ENCODE data around the gene TUBA3E.
"Not testable (repeated sequence)": the region's sequence is repeated elsewhere in the genome, so short reads cannot be mapped to it uniquely, and the experiment has no call there.

Gene TUBA3E

GRCh38 chr2:130191319-130191718, 6.9 kb downstream of the TUBA3E start:
- not testable (repeated sequence) for DNase-seq (ENCODE audit: low read depth in 2 of 3, low spot score in 1 of 3)

DNA sequence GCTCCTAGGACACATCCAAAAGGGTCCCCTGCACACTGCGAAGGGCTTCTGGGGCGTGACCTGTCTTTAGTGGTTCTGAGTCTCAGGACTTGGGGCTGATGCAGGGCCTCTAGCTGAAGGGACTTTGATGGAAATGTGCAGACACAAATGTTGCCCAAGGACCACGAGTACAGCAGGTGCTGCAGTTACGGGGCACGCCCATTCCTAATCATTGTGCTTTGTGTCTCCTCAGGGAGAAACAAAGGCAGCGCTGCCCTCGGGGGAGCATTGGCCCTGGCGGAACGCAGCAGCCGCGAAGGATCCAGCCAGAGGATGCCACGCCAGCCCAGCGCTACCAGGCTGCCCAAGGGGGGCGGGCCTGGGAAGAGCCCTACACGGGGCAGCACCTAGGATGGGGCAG, 8.0 kb downstream of the TUBA3E start:
- DNase-seq (ENCODE audit: low read depth in 2 of 3, low spot score in 1 of 3), result no peak

DNA sequence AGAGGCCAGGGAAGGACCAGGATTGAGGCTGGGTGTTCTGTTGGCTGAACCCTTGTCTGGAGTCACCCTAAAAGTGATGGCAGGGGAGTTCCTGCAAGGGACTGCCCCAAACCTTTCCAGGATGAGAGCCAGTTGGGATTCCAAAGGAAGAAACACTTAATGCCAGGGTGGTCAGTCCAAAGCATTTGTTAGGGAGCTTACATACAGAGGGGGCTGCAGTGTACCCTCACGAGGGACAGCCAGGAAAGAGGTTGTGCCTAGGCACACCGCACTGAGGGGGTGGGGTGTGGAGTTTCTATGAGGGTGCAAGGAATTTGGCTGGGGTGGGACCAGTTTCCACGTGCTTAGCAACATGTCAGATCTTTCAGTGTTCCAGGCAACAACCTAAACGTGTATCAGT, 9.3 kb downstream of the TUBA3E start:
- not testable (repeated sequence) for DNase-seq (ENCODE audit: low read depth in 2 of 3, low spot score in 1 of 3)

GRCh38 chr2:130187859-130188792, 10.1 kb downstream of the TUBA3E start:
- DNase-seq (ENCODE audit: low read depth in 2 of 3, low spot score in 1 of 3), result not testable (repeated sequence)

DNA sequence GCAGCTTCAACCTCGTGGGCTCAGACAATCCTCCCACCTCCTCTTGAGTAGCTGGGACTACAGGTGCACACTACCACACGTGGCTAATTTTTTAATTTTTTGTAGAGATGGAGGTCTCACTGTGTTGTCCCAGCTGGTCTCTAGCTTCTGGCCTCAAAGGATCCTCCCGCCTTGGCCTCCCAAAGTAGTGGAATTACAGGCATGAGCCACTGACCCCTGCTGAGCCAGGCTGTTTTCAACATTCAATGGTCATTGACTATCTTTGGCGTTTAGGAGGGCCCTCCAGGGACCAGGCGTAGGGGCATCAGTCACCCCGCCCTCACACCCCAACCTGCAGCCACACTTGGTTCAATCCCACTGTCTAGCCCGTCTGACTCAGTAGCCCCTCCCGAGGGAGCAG, 11.0 kb downstream of the TUBA3E start:
- DNase-seq (ENCODE audit: low read depth in 2 of 3, low spot score in 1 of 3), result no peak

DNA sequence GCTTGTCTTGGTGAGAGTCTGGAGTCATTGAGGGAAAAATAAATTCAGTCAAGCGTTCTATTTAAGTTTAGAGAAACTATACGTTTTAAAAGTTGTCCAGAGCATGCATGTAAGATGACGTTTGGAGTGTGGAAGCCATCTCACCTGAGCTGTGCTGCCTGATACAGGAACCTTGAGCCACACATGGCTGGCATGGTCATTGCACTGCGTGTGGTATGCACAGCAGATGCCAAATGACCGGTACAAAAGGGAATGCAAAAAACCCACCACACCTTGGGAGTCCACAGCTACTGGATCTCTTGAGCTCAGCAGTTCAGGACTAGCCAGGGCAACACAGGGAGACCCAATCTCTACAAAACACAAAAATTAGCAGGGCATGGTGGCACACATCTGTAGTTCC, 11.8 kb downstream of the TUBA3E start:
- no peak for DNase-seq (ENCODE audit: low read depth in 2 of 3, low spot score in 1 of 3)

GRCh38 chr2:130185896-130186295, 12.3 kb downstream of the TUBA3E start:
- no peak for DNase-seq (ENCODE audit: low read depth in 2 of 3, low spot score in 1 of 3)

DNA sequence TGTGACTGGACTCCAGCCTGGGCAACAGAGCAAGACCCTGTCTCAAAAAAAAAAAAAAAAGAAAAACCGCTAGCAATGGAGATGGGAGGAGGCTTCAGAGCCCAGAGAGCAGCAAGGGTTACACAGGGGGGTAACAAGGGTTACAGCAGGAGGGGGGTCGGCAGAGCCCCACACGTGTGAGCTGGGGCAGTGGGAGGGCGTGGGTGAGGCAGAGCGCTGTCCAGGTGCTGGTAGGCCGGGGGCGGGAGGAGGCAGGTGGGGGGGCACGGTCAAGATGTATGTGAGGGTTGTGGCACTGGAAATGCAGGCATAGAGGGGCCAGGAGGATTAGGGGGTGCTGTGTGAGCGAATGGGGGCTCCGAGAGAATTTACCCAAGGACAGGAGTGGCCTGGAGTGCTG, 12.8 kb downstream of the TUBA3E start:
- no peak for DNase-seq (ENCODE audit: low read depth in 2 of 3, low spot score in 1 of 3)

- DNase-seq (ENCODE audit: low read depth in 2 of 3, low spot score in 1 of 3), result no peak
These were observed 14.5 kb downstream of the TUBA3E start for GRCh38 chr2:130183512-130184373.

GRCh38 chr2:130182826-130183511, 15.3 kb downstream of the TUBA3E start:
- DNase-seq (ENCODE audit: low read depth in 2 of 3, low spot score in 1 of 3), result not testable (repeated sequence)

DNA sequence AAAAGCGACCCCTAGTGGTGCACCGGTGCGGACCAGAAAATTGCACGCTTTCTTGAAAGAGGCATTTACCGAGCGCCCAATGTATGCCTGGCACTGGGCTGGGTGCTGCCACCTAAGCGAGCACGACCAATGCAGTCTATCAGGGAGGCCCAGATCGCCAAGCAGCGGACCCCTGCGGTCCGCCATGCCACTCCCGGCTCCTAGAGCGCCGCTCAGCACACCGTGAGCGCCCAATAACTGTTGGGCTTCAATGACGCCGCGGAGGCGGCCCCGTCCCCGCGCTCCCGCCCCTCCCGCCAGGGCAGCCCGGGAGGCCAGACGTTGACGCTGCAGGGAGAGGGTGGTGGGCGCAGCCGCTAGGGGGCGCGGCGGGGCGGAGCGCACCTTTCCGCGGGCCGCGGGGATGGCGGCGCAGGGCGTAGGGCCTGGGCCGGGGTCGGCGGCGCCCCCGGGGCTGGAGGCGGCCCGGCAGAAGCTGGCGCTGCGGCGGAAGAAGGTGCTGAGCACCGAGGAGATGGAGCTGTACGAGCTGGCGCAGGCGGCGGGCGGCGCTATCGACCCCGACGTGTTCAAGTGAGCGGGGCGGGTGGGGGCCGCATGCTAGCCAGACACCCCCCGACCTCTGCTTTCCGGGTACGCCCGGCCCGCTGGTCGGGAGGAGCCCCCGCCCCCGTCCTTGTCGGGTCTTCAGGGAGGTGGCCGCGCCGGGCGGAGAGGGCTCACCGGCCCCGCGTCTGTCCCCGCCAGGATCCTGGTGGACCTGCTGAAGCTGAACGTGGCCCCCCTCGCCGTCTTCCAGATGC, 16.2 kb downstream of the TUBA3E start, which contains the start of gene MZT2B:
TSS of gene MZT2B (plus strand) at position 383 of the 803 bp plus-strand sequence. CDS start at position 404, 21 bp downstream.
- peak; percentile 79 to 88 (median 82) for DNase-seq (ENCODE audit: low read depth in 2 of 3, low spot score in 1 of 3)

DNA sequence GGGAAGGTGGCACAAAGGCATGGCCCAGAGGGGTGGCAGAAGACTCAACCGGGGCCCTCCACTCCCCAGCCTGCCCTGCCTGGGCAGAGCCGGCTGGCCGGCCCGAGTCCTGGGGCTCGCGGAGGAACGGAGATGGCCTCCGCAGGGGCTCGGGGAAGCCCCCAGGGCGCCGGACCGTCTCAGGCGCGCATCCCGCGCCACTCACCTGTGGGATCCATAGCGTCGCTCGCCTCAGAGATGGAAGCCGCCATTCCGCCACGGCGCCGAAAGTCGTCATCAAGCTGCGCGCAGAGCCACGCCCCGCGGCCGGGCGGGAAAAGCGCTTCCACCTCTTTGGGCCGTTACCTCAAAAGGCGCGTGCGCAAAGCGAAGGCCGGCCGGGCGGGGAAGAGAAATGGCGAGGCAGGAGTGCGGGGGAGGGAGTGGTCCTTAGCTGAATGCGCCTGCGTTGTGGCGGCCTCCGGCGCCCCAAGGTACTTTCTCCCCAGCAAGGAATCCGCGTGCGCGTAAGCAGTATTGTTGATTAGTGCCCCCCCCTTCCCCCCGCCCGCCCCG, 16.8 kb downstream of the TUBA3E start, which contains the start of gene SMPD4:
TSS of gene SMPD4 (minus strand) at position 278 of the 555 bp plus-strand sequence. CDS start 5,010 bp downstream, outside the sequence.
- peak; percentile 95 to 98 (median 96) for DNase-seq (ENCODE audit: low read depth in 2 of 3, low spot score in 1 of 3)

DNA sequence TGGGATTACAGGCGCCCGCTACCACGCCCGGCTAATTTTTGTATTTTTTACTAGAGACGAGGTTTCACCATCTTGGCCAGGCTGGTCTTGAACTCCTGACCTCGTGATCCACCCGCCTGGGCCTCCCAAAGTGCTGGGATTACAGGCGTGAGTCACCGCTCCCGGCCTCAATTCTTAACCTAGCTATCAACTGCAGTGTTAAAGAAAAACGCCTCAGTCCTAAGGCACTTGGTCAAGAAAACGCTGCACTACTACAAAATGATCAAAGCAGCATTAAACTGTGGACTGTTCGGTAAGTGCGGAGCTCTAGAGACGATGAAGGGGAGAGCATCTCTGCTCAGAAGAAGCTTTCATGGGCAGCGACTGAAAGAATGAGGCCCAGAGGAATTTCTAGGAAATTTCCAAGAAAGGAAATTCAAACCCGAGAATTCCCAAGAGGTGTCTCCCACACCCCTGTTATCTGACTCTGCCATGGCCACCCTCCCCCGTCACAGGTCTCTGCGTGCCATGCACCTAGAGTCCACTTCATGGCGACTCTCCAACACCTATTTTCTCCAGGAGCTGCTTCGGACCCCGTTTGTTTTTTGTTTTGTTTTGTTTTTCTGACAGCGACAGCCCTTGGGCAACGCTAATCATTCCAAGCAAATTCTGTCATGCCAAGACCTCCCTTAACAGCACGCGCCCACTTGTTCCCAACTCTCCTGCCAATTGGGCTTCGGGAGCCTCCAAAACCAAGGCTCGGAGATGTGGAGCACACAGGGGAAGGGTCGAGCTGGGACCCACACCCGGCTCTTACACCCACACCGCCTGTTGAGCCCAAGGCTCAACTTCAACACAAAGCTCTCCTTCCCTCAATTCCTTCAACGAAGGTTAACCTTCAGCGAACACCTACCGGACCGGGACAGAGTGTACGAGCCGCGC, 17.6 kb downstream of the TUBA3E start:
- not testable (repeated sequence) for DNase-seq (ENCODE audit: low read depth in 2 of 3, low spot score in 1 of 3)

DNA sequence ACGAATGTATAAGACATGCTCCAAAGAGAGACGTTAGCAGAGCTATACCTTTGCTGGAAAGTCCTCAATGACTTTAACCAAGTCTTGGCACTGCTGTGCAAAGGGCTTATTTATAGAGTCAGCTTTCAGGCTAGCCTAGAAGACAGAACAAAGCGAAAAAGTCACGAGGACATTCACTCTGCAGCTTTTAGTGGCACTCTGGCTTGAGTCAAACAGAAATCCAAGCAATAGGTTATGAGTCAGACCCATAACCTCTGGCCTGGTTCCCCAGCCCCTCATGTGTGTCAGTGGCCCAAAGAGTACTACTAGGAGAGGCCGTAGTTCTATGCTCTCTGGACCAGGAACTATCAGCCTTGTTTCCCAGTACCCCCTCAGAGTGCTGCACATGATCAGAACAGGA, 23.4 kb downstream of the TUBA3E start:
- DNase-seq (ENCODE audit: low read depth in 2 of 3, low spot score in 1 of 3), result not testable (repeated sequence)

GRCh38 chr2:130169896-130170295, 28.3 kb downstream of the TUBA3E start:
- no peak for DNase-seq (ENCODE audit: low read depth in 2 of 3, low spot score in 1 of 3)

DNA sequence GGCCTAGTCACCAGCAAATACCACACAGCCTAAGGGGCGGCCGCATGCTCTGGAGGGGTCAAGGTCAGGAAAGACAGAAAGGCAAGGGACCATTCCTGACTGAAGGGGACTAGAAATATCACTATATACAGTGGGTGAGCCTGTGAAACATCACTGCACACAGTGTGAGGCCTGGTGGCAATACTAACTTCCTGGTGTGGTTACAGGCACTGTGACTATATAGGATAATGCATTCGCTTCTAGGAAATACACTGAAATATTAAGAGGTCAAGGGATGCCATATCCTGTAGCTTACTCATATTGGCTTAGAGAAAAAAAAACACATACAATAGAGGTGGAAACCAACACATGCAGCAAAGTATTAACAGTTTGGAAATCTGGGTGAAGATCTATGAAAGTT, 29.1 kb downstream of the TUBA3E start:
- not testable (repeated sequence) for DNase-seq (ENCODE audit: low read depth in 2 of 3, low spot score in 1 of 3)

GRCh38 chr2:130166611-130167010, 31.6 kb downstream of the TUBA3E start:
- not testable (repeated sequence) for DNase-seq (ENCODE audit: low read depth in 2 of 3, low spot score in 1 of 3)

- DNase-seq (ENCODE audit: low read depth in 2 of 3, low spot score in 1 of 3), result no peak
These were observed 32.8 kb downstream of the TUBA3E start for GRCh38 chr2:130165293-130166016.

All from stimulated activated CD4-positive, alpha-beta T cell treated with anti-CD3 and anti-CD28 coated beads, Interleukin-12 subunit alpha, Interleukin-12 subunit beta, amount 100 ng/mL, for 48 hours (primary cell).